AG08396 (cell line): ENCODE data around the gene SLBP.

ENCODE experiments used
- DNase-seq: peaks from one replicate; pipeline ENCODE4 v3.0.0; 2012; ENCODE audit warnings: low spot score, mixed read lengths

Gene SLBP

DNA sequence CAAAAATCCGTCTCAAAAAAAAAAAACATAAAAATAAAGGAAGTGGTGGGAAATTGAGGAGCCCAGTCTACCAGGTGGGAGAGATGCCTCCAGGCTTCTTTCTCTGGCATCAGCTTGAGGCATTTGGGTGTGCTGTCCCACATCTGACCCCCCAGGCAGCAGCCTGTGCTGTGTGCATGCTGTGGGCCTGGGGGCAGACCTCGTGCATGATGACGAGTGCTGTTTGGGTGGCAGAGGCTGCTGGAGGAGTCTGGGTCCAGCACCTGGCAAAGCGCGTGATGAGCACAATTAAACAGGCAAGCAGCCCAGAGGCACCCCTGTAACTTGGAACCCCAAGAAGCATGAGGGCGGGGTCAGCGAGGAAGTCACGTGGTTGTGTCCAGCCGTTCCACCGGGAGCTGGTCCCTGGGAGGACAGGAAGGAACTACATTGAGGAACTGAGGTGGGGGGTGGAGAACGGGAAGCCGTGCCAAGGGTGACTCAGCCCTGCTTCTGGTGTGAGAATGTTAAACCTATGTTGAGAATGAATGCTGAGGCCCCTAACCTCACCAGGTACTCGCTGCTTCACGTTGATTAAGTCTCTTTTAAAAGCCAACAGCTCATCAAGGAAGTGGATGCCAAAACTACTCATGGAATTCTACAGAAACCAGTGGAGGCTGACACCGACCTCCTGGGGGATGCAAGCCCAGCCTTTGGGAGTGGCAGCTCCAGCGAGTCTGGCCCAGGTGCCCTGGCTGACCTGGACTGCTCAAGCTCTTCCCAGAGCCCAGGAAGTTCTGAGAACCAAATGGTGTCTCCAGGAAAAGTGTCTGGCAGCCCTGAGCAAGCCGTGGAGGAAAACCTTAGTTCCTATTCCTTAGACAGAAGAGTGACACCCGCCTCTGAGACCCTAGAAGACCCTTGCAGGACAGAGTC, 15.3 kb upstream of the SLBP start:
- no peak for DNase-seq

DNA sequence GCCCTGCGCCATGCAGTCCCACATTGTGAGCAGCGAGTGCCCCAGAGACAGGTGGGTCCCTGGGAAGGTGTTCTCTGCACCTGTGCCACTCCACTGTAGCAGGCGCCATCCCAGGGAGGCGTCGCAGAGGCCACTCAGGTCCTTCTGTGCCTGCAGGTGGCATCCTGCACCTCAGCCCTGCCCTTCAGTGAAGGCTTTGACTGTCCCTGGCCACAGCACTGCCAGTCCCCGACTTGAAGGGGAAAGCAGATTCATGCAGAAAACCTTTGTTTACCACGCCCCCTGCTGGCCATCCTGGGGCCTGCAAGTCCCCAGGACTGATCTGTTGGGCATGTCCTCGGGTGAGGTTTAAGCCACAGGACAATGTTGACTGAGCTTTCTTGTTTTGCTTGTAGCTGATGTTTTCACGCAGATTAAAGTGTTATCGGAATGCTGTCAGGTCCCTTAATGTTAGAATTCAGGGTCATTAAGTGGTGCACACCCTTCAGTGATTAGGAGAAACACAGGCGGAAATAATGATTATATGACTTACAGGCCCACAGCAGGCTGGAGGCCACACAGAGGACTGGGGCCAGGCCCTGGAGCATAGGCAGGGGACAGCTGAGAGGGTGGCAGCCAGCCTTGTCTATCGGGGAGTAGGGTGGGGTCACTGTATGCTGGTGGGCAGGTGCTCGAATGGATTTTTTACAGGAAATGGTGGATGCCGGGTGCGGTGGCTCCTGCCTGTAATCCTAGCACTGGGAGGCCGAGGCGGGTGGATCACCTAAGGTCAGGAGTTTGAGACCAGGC, 14.2 kb upstream of the SLBP start:
- peak; percentile 86 for DNase-seq

DNA sequence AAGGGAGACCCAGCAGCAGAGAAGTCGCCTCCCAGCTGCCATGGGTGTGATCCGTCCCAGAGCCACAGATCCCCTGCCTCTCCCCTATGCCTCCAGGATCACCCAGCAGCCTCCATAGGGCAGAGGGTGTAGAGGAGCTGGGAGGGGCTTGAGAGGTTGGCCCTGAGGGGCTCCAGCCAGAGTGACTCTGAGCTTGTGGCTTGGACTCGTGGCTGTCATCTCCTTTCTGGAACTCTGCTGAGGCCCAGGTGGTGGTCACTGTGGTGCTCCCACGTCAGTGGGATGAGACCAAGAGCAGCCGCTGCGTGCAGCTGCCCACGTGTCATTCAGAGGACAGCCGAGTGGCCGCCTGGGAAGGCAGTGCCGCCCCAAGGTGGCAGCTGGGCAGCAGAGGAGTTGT, 13.4 kb upstream of the SLBP start:
- no peak for DNase-seq

DNA sequence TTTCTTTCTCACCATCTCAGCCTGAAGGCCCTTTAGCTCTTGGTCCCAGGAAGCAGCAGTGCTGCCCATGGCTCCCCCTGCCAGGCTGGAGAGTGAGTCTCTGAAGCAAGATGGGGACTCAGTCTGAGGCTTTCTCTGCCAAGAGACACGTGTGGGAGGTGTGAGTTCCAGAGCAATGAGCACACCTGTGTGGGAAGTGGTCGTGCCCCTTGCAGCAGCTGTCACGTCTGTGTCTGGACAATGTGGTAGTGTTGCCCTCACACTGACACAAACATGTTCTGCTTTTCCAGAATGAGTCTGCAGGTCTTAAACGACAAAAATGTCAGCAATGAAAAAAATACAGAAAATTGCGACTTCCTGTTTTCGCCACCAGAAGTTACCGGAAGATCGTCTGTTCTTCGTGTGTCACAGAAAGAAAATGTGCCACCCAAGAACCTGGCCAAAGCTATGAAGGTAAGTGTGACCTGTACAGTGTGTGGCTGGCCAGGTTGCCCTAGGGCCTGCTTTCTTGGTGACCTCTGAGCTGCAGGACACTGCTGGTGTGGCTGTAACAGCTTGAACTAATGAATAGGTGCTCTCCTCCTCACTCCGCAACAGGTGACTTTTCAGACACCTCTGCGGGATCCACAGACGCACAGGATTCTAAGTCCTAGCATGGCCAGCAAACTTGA, 11.1 kb upstream of the SLBP start:
- DNase-seq = no peak

DNA sequence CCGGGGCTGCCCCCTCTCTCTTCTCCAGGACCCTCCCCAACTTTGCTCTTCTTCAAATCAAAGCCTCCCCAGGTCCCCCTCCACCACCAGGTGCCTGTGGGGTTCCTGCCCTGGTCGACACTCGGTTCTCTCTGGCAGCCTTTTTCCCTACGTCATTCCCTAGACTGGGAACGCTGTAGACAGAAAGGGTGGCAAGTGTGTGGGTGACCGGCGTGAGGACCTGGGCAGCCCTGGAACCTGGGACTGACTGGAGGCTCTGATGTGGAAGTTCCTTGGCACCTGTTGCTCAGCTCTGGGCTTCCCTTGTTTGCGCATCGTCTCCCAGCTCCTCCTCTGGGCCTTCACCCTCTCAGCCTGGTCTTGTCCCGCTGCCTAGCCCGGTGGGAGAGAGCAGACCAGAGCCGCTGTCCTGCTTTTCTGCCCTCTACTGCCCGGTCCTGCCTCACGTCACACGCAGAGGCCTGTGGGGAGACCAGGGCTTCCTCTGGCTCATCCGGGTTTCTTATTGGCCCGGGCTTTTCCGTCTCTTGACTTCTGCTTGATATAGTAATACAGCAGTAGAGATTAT, 10.5 kb upstream of the SLBP start:
- no peak for DNase-seq

DNA sequence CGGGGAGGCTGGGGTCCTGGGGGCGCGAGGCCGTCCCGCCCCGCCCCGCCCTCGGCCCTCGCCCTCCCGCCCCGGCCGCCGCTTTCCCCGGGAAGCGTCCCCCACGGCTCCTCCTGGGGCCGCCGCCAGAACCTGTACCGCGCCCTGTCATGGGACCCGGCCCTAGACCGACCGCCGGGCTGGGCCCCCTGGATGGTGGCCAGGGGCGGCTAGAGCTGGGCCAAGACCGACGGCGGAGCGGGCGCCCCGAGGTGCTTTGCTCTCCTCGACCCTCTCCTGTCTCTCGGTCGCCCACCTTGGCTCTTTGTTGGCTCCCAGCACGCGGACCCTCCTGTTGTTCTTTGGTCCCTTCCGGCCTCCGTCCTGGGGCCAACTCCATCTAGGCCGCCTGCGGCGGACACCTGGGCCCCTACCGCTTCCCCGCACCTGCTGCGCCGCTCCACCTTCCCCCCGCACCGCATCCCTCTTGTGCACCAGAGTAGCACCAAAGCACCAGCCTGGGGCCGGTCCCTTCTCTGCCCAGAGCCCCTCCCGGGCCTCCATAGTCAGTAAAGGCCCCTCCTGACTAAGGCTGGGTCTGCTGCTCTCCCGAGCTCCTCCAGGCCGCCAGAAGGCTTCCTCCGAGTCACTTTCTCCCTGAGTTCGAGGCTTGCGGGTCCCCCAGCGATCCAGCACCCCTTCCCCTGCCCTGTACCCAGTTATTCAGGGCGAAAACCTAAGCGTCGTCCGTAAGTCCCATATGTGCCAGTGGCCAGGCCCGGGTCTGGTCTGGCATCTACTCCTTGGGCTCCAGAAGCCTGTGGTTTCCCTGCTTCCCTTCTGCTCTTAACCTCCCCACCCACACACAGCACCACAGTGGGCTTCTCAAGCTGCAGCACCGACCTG, 9.8 kb upstream of the SLBP start:
- no peak for DNase-seq

DNA sequence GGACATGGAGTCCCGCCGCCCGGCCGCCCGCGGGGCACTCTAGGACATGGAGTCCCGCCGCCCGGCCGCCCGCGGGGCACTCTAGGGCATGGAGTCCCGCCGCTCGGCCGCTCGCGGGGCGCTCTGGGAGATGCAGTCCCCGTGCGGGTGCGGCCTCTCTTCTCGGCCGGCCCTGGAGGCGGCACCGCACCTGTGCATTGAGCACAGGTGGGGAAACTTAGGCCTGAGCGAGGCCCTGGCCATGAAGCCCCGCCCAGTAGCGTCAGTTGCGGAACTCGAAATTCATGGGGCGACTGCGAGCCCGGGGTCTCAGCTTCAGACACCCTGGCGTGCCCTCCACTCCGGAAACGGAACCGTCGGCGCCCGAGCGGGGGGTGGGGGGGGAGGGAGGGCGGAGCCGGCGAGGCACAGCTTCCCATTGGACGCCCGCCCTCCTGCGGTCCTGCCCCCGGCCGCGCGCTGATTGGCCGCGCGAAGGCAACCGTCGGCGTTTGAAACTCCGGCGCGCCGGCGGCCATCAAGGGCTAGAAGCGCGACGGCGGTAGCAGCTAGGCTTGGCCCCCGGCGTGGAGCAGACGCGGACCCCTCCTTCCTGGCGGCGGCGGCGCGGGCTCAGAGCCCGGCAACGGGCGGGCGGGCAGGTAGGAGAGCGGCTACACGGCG, 9.0 kb upstream of the SLBP start, which contains the start of the genes TACC3 and TMEM129:
TSS of gene TACC3 (plus strand) at position 519 of the 663 bp plus-strand sequence. CDS start 1,901 bp downstream, outside the sequence.
TSS of gene TMEM129 (minus strand) at position 321 of the 663 bp plus-strand sequence. CDS start 486 bp downstream, outside the sequence.
- peak; percentile 100 for DNase-seq

DNA sequence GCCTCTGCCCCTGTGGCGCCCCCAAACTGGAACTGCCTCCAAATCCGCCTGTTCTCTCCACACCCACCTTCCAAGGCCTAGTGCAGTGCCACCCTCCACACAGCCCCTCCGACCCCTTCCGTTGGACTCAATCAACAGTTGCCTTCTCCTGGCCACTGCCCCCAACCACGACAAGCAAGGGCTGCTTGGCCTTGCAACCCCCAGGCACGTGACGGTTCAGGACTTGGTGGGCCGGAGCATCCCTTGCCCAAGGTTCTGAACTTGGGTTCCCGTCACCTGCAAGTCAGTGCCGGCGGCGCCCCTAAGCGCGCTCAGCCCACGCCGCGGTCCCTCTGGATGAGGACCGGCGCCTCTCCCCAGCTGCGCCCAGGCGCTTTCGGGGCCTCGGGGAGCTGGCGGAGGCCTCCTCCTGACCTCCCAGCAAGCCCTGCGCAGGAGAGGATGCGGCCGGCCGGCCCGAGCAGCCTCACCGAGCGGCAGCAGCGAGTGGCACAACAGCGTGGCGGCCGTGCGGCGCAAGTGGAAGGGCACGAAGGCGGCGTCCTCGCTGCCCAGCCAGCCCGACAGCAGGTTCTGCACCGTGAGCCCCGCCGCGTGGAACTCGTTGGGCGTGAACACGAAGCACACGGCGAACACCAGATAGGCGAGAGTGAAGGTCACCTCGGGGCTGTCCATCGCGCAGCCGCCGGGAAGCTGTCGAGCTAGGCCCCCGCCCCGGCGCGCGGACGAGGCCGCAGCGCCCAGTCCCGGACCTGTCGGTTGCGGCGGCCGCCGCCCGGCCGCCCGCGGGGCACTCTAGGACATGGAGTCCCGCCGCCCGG, 8.3 kb upstream of the SLBP start:
- peak; percentile 68 for DNase-seq

DNA sequence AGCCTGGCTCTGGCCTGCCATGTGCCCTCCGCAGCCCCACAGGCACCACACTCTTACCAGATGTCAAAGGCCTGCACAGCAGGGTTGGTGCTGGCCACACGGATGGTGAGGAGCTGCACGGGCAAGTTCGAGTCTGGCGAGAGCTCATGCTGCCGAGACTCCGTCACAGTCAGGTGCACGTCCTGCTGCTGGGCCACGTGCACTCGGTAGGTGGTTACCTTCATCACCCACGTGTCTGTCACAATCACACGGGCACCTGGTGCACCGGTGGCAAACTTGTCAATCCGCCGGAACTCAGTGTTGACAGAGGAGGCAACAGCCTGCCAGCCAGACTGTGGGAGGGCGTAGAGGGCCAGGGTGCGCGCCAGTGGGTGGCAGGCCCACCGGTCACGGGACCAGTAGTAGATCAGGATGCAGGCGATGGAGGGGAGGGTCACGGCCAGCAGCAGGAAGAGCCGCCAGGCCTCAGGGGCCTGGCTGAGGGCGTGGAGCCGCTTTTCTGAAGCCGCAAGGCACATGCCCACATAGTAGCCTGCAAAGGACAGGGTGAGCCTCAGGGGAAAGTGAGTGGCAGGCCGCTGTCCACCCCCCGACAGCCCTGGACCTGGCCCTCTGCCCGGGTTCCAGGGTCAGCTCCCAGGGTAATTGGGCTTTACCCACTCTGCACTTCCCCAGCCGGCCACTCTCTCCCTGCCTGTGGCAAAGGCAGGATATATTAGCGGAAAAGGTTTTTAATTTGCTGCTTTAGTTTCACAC, 6.2 kb upstream of the SLBP start:
- DNase-seq = no peak

DNA sequence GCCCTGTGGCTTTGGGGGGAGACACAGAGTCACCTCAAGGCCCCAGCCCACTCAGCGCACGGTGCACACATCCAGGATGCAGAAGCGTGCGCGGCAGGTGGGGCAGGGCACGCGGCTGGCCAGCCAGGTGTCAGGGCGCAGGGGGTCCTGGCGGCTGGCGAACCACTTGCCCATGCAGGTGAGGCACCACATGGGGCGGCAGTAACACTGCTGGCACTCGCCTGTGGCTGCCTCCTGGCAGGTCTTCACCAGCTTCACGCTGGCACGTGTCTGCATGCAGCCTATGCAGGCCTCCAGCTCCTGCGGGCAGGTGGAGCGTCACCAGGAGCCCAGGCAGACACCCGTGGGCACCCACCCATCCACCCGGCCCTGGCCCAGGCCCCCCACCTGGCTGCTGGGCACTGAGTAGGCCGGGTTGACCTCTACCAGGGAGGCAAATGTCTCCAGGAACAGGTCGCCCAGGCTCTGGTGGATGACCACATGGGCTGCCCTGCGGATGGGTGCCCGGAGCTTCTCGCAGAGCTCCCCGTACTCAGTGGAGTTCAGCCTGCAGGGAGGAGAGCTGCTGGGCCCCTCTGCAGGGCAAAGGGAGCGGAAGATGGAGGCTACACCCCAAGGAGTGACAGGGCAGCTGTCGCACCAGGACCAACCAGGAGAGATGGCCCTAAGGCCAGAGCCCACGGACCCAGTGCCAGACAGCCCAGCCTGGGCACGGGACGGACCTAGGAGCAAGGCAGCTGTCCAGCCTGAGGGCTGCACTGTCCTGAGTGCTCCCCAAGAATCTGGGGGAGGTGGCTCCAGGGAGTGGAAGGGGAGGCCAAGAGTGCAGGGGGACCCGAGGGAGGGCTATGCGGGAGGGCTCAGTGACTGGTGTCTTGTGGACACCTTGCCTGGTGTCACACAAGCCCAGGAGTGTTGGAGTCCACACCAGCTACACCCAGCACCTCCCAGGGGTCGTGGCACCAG, 5.3 kb upstream of the SLBP start:
- no peak for DNase-seq

DNA sequence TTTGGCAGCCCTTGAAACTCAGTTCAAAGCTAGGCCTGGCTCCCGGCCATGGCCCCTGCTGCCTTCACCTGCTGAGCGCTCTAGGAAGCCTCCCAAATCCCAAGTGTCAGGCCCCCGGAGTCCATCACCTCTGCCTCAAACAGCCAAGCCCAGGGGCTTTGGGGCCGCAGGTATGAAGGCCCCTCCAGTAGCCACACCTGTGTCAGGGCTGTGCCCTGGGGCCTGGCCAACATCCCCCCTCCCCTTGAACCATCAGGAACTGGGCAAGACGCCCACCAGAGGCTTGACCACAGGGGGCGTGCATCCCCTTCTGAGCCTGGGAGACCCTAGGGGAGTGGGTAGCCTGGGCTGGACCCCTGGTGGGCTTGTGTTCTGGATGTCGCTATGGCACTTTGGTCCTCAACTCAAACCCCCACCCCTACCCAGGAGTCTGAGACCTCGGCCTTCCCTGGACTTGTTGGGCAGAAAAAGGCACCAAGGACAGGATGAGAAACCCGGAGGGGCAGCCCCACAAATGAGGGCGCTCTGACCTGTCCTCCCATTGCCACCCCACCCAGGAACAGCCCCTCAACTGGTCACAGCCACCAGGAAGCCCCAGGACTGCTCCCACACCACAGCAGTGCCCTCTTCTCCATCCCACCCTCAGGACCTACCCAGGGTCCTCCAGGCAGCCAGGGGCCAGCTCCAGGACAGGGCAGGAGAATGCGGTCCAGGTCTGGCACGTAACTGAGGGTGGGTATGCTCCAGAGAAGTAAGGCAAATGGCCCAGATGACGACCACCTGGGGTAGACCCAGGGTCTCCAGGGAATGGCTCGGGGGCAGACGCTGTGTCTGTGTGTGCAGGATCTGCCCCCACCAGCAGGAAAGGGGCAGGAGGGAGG, 4.2 kb upstream of the SLBP start:
- DNase-seq = no peak

DNA sequence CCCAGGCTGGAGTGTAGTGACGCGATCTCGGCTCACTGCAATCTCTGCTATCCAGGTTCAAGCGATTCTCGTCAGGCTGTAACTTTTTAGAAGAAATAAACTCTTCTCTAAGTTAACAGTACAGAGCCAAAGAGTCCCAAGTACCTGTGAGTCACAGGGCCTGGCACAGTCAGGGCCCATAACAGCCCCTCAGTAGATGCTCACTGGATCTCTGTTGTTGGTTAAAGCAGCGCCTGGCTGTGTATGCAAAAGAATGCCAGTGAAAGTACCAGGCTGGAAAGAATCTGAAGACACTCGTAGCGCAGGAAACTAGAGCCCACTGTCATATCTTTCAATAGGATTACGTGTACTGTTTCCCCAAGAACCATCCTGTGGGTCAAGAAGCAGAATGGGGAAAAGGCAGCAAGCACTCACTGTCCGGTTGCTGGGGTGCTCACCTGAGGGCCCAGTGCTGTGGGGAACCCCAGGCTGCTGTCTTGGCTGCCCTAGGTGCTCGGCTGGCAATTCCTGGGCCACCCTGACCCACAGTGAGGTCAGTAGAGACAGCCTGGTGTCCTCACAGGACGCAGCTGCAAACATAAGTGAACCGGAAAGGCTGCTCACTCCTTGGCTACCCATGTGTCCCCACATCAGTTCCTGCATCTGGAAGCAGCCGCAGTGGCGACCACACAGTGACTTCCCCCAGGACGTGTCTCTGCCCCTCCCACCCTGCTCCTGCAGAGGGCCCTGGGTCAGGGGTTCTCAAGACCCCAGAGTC, 3.1 kb upstream of the SLBP start:
- no peak for DNase-seq

DNA sequence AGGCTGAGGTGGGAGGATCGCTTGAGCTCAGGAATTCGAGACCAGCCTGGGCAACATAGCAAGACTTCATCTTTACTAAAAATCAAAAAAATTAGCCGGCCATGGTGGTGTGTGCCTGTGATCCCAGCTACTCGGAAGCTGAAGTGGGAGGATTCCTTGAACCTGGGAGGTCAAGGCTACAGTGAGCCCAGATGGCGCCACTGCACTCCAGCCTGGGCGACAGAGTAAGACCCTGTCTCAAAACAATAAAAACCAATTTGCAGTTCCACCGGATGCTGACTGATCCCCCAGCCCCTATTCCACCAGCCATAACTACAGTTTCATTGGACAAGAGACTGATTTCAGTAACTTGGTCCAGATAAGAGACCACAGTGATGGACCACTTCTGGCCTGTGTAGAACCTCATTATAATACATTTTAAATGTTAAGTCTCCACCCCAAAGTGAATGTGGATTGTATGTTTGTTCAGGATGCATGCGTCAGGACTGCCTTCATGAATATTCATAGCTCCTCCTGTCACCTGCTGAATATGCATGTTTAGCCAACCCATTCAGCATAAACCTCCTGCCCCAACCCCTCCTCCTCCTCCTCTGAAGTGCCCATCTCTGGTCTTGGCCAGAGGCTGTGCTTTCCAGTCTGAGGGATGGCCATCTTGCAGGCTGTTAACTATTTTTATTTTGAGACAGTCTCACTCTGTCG, 2.3 kb upstream of the SLBP start:
- DNase-seq = no peak

DNA sequence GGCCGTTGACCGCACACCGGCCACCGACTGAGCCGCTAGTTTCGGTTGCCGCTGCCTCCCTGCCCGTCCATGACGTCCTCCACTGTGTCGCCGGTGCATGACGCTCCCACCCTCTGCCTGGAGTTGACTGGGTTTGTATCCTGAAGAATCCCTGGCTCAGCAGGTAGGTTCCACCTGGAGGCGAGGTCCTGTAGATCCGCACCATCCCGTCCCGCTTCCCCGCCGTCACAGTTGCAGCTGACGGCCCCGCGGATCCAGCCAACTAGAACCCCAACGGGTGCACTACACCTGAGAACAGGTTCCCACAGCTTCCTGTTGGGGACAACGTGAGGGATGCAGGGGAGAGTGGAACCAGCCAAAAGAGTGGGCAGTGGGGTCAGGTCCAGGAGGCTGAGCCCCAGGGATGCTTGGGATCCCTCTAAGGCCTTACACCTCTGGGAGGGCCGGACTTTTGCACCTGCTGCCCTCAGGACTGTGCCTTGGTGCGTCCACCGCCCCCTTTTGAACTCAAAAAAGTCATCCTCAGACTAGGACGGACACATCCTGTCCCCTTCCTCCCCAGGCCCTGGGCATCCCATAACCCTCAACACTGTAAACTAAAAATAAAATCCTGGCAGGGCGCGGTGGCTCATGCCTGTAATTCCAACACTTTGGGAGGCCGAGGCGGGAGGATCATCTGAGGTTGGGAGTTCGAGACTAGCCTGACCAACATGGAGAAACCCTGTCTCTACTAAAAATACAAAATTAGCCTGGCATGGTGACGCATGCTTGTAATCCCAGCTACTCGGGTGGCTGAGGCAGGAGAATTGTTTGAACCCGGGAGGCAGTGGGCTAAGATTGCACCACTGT, 1.1 kb upstream of the SLBP start:
- DNase-seq = peak; percentile 49
